ENCODE data around the gene FAM78A. TPM values are rescaled to one million over a fixed set of nuclear protein-coding genes. Genes with fewer than 3 reads are reported as not detected.

FAM78A gene
- total RNA-seq, 1 experiment from 2014 or later, result 0.07 TPM

- H3F3A ChIP-seq (ENCODE audit: low read length, unreplicated experiment), result no peaks in the 10 kb centered on the region
- H3K4me2 ChIP-seq (ENCODE audit: low read length), result no peak overlapping the region
- H3K9me2 ChIP-seq (replicated peaks; ENCODE audit: low read length), result no peaks in the 10 kb centered on the region
- H4K20me1 ChIP-seq (ENCODE audit: low read length), result no peaks in the 10 kb centered on the region
- intact Hi-C loops (cut with micrococcal nuclease), result no loop called here
- no TSS peak for BruUV-seq (replicated peaks)
- H3K4me1 ChIP-seq (ENCODE audit: insufficient read depth, low read length), result no peaks in the 10 kb centered on the region
- no peaks in the 10 kb centered on the region for H3K36me3 ChIP-seq (ENCODE audit: low read depth, low read length)
- no peaks in the 10 kb centered on the region for H3K27me3 ChIP-seq (ENCODE audit: low read length)
- no peak overlapping the region for H2AFZ ChIP-seq (ENCODE audit: low read length)
- no peak for TF ChIP-seq CTCF (conservative IDR thresholded peaks at IDR 0.05; ENCODE audit: low read depth, low read length)
- DNase-seq (no peak), ATAC-seq (no peak)
- CTCF ChIA-PET, result no interaction called here
- POLR2A ChIA-PET (ENCODE audit: unreplicated experiment), result no interaction called here
- no peaks in the 10 kb centered on the region for H3K9me3 ChIP-seq (ENCODE audit: low read length)
- no peak overlapping the region for H3K4me3 ChIP-seq (ENCODE audit: low read length)
- H3K27ac ChIP-seq (ENCODE audit: low read length), result no peak overlapping the region
- no peaks in the 10 kb centered on the region for H3K79me2 ChIP-seq (ENCODE audit: low read length)
- H3K9ac ChIP-seq (ENCODE audit: low read length), result no peak overlapping the region
Measured at GRCh38 chr9:131239161-131239975, 36.9 kb downstream of the FAM78A start.

- ChIA-PET CTCF (no interaction called here), POLR2A (ENCODE audit: unreplicated experiment) (no interaction called here)
- H3K4me2 ChIP-seq (ENCODE audit: low read length), result no peak overlapping the region
- no peaks in the 10 kb centered on the region for H3K79me2 ChIP-seq (ENCODE audit: low read length)
- no TSS peak for BruUV-seq (replicated peaks)
- no peak overlapping the region for H3K9ac ChIP-seq (ENCODE audit: low read length)
- no peaks in the 10 kb centered on the region for H3K9me3 ChIP-seq (ENCODE audit: low read length)
- H3F3A ChIP-seq (ENCODE audit: low read length, unreplicated experiment), result no peaks in the 10 kb centered on the region
- peaks cover 3% of the 10 kb centered on the region; the same call in 1 of the 2 replicates for H3K36me3 ChIP-seq (ENCODE audit: low read depth, low read length)
- DNase-seq, result no peak
- H3K4me1 ChIP-seq (ENCODE audit: insufficient read depth, low read length), result no peaks in the 10 kb centered on the region
- no peak overlapping the region for H2AFZ ChIP-seq (ENCODE audit: low read length)
- no peak for ATAC-seq
- TF ChIP-seq CTCF (conservative IDR thresholded peaks at IDR 0.05; ENCODE audit: low read depth, low read length), result no peak
- no peak for TF ChIP-seq EZH2 (IDR thresholded peaks at IDR 0.05; ENCODE audit: low read length, unreplicated experiment)
- TF ChIP-seq EZH2phosphoT487 (IDR thresholded peaks at IDR 0.05; ENCODE audit: borderline replicate concordance, low read length), result no peak
- H3K27ac ChIP-seq (ENCODE audit: low read length), result no peak overlapping the region
- H3K4me3 ChIP-seq (ENCODE audit: low read length), result no peak overlapping the region
- intact Hi-C loops (cut with micrococcal nuclease), result no loop called here
- no peaks in the 10 kb centered on the region for H4K20me1 ChIP-seq (ENCODE audit: low read length)
- H3K9me2 ChIP-seq (replicated peaks; ENCODE audit: low read length), result no peaks in the 10 kb centered on the region
- no peaks in the 10 kb centered on the region for H3K27me3 ChIP-seq (ENCODE audit: low read length)
Measured at GRCh38 chr9:131238402-131239021, 37.8 kb downstream of the FAM78A start.

GRCh38 chr9:131237931-131238401, 38.3 kb downstream of the FAM78A start:
- Histone ChIP-seq H3F3A (ENCODE audit: low read length, unreplicated experiment) (no peaks in the 10 kb centered on the region), H3K36me3 (ENCODE audit: low read depth, low read length) (peaks cover 4% of the 10 kb centered on the region; the same call in 1 of the 2 replicates), H3K4me3 (ENCODE audit: low read length) (no peak overlapping the region), H3K4me1 (ENCODE audit: insufficient read depth, low read length) (no peaks in the 10 kb centered on the region), H3K4me2 (ENCODE audit: low read length) (no peak overlapping the region), H3K27ac (ENCODE audit: low read length) (no peak overlapping the region), H3K9me3 (ENCODE audit: low read length) (no peaks in the 10 kb centered on the region), H3K27me3 (ENCODE audit: low read length) (no peaks in the 10 kb centered on the region), H2AFZ (ENCODE audit: low read length) (no peak overlapping the region), H4K20me1 (ENCODE audit: low read length) (no peaks in the 10 kb centered on the region), H3K79me2 (ENCODE audit: low read length) (no peaks in the 10 kb centered on the region), H3K9me2 (replicated peaks; ENCODE audit: low read length) (no peaks in the 10 kb centered on the region), H3K9ac (ENCODE audit: low read length) (no peak overlapping the region)
- CTCF ChIA-PET, result no interaction called here
- peak; percentile 8 for DNase-seq
- TF ChIP-seq EZH2phosphoT487 (IDR thresholded peaks at IDR 0.05; ENCODE audit: borderline replicate concordance, low read length) (no peak), CTCF (conservative IDR thresholded peaks at IDR 0.05; ENCODE audit: low read depth, low read length) (no peak), EZH2 (IDR thresholded peaks at IDR 0.05; ENCODE audit: low read length, unreplicated experiment) (no peak)
- intact Hi-C loops (cut with micrococcal nuclease), result no loop called here
- no TSS peak for BruUV-seq (replicated peaks)
- POLR2A ChIA-PET (ENCODE audit: unreplicated experiment), result no interaction called here
- ATAC-seq, result peak; percentile 53
